ENCODE results near the gene GMPS. TPM values are rescaled to one million over a fixed set of nuclear protein-coding genes. Genes with fewer than 3 reads are reported as not detected.
A peak's percentile ranks its signal among the peaks of the same experiment; 100 is the strongest.
"Not testable (repeated sequence)": the region's sequence is repeated elsewhere in the genome, so short reads cannot be mapped to it uniquely, and the experiment has no call there.

GMPS gene
- polyA plus RNA-seq, 3 donors: 72.3 to 83.2 (median 72.6) TPM

DNA sequence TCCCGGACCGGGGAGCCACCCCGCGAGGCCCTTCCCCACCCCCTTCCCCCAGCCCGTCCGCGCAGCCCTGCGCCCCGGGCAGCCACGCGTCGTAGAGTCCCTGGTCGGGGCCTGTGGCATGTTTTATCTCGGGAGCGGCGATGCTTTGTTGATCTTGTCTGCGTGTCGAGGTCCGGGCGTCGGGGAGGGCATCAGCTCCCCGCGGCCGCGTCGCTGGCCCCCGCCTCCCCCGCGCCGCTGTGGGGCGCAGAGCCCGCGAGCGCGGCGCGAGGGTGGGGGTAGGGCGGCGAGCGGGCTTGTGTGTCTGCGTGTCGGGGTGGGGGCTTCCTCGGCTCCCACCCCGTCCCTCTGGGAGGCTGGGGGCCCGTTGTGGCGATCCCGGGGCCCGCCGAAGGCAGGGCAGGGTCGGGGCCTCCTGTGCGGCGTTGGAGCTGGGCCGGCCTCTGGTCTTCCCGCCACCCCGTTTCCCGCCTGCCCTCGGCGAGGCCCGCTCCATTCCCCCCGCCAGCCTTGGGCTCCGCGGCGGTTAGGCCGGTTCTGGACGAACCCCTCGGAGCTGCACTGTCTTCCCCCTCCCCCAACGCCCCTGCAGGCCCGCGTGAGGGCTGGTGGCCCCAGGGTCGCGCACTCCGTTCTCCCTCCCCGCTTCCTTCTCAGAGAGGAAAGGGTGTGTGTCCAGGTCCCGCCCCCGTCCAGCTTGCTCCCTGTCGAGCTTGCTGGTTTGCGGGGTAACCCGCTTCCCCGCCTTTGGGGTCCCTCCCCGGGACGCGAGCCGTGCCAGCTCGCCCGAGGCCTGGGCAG, 695 bp downstream of the GMPS start:
- peak in 1 of 3 donors; percentile 12 for DNase-seq (ENCODE audit: low read depth in 3 of 3, low spot score in 2 of 3)

DNA sequence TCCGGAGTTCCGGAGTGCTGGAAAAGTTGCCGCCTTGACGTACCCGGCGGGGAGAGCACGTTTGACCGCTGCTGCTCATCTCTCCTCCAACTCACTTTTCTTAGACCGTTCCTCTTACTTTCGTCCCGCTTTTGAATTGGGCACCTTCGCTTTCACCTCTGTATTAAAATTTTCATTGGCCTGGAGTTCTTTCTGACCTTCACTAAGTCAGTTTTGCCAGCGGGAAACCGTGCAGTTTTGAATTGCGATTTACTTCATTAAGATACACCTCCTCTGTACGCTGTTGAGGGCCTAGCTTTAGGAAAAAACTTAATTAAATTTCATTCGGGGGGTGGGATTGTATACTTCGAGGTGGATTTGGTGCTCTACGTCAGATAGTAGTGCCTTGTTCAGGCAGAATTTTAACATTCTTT, 1.3 kb downstream of the GMPS start:
- DNase-seq (ENCODE audit: low read depth in 3 of 3, low spot score in 2 of 3): peak in 1 of 3 donors; percentile 32

DNA sequence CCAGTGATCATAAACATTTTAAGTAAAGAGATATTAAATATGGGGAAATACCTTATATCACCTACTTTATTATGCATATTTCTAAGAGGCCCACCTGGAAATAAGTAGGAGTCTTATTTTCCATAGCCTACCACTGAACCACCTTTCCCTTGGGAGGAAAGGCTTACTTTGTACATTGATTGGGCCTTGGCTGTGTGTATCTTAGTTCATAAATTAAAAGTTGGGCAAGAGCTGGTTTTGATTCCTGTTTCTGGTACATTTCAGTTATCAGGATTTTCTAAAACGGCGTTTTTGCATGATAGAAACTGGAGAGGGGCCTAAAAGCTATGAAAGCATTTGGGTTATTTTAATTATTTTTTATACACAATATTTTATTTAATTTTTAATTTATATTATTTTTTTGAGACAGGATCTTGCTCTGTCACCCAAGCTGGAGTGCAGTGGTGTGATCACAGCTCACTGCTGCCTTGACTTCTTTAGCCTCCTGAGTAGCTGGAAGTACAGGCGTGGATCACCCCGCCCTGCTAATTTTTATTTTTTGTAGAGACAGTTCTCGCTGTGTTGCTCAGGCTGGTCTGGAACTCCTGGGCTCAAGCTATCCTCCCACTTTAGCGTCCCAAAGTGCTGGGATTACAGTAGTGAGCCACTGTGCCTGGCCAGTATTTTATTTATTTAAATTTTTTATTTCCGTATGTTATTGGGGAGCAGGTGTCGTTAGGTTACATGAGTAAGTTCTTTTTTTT, 2.6 kb downstream of the GMPS start:
- no peak for DNase-seq (ENCODE audit: low read depth in 3 of 3, low spot score in 2 of 3)

DNA sequence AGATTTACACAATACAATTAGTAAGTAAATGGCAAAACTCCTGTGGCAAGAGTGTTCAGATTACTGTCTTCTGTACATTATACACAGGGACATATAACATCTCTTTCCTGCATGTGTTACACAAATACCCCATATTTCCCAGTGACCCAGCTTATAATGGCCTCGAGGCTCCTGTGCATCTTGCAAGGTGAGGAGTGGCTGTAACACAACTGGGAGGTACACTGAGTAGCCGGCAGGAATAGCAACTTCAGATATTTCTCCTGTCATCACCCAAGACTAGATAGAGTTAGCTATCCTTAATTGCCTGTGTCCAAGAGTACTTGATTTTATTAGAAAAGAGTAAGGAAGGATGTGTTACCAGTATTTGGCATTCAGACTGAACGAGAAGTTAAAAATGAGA, 5.6 kb downstream of the GMPS start:
- DNase-seq (ENCODE audit: low read depth in 3 of 3, low spot score in 2 of 3): no peak

DNA sequence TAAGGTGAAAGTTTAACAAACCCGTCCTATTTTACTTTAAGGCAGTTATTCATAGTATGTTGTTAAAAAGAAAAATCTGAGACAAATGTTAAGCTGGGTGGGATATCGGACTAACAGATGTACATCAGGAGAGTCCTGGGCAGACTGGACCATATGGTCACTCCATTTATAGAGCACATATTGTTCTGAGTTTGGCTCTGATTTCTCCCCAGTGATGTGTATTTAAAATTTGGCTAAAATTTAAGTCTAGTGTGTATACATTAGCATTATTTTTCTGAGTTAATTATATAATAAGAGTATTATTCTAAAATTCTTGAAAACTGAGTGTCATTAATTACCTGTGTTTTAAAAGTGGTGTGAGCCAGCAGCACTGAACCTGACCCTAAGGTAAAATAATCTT, 6.1 kb downstream of the GMPS start:
- no peak for DNase-seq (ENCODE audit: low read depth in 3 of 3, low spot score in 2 of 3)

DNA sequence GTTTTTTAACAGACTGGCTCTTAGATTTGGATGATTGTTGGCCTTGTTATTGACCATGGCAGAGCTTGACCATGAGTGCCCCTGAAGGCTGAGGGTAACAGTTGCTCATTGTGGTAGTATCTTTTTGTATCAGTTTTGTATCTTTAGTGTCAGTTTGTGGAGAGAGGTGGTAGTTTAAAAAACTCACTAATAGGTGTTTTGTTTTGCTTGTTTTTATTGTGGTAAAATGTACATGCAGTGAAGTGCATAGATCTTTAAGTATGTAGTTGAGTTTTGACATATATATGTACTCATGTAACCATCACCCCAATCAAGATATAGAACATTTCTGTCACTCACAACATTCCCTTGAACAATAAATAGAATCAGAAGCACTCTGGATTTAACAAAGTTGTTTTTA, 9.8 kb downstream of the GMPS start:
- no peak for DNase-seq (ENCODE audit: low read depth in 3 of 3, low spot score in 2 of 3)

DNA sequence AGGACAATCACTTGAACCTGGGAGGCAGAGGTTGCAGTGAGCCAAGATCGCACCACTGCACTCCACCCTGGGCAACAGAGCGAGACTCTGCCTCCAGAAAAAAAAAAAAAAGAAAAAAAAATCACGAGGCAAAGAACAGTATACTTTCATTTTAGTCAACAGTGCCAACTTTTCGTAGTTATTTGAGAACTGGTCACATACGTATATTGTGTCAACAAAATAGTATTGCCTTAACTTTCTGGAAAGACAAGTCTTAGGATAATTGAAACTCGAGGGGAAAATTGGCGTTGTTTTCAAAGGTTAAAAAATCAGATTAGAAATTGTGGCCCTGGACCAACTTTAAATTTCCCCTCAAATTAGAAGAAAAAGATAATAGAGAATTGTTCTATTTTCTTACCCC, 13.8 kb downstream of the GMPS start:
- no peak for DNase-seq (ENCODE audit: low read depth in 3 of 3, low spot score in 2 of 3)

DNA sequence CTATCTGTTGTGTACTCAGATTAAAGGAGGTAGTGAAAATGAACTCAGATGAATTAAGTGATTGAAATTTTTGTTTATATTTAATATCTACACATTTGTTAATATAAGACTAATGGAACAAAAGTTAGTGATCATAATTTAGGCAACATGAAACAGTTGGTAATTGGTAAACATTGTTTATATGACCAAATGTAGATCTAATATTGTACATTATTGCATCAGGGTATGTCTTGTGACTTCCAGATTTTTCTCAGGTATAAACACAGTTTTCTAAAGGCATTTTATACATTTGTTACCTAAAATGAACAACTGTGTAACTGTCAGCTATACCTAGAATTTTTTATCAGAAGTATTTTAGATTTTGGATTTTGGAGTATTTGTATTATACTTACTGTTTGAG, 14.8 kb downstream of the GMPS start:
- DNase-seq (ENCODE audit: low read depth in 3 of 3, low spot score in 2 of 3): no peak

DNA sequence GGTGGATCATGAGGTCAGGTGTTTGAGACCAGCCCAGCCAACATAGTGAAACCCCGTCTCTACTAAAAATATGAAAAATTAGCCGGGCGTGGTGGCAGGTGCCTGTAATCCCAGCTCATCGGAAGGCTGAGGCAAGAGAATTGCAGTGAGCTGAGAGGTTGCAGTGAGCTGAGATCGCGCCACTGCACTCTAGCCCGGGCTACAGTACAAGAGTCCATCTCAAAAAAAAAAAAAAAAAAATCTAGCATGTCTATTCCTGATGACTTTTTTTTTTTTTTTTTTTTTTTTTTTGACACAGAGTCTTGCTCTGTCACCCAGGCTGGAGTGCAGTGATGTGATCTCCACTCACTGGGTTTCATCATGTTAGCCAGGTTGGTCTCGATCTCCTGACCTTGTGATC, 15.9 kb downstream of the GMPS start:
- not testable (repeated sequence) for DNase-seq (ENCODE audit: low read depth in 3 of 3, low spot score in 2 of 3)

DNA sequence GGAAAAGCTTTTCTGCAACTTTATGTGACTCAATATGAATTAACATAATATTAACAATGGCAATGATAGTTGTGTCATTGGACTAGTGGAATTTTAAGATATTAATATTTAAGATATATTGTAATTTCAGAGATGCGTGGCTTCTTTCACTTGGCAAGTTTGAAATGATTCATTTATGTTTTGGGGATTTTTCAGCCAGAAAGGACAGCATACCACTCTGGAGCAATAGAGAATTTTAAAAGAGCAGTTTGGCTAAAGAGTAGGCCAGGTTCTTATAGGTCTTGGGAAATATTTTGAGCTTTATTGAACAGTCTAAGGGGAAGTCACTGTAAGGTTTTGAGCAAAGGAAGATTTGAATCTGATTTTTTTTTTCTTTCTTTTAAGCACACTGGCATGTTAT, 16.5 kb downstream of the GMPS start:
- DNase-seq (ENCODE audit: low read depth in 3 of 3, low spot score in 2 of 3): no peak

DNA sequence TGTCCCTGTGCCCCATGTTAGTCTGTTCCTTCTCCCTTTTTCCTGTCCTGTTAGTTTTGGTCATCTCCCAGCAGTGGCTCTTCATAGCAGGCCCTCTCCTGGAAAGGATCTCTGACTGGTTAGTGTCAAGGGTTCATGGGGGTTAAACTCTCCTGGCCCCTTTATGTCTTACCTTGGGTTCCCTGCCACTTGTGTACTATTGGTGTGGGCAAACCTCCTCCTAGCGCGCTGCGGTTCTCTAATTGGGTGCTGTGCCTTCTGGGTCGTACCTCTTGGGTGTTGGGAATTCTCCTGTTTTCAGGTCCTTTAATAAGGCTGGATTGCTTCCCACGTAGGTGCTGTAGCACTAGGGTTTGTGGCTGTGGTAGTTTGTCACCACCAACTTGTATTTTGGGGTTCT, 18.8 kb downstream of the GMPS start:
- no peak for DNase-seq (ENCODE audit: low read depth in 3 of 3, low spot score in 2 of 3)

DNA sequence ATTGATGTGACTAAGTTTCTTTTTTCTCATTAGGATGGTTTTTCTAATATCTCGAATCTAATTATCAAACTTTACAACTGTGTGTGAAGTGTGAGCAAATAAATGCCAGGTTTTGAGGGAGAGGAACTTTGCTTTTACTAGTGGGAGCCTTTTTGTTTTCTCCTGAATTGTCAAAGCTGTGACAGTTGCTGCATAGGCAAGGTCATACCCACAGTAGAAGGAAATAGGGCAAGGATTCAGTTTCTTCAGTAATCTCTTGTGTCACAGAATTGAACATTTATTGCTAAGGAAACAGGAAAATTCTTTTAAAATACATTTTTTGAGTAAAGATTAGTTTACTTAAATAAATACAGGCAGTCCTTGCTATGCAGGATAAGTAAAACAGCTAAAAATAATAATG, 19.5 kb downstream of the GMPS start:
- no peak for DNase-seq (ENCODE audit: low read depth in 3 of 3, low spot score in 2 of 3)

DNA sequence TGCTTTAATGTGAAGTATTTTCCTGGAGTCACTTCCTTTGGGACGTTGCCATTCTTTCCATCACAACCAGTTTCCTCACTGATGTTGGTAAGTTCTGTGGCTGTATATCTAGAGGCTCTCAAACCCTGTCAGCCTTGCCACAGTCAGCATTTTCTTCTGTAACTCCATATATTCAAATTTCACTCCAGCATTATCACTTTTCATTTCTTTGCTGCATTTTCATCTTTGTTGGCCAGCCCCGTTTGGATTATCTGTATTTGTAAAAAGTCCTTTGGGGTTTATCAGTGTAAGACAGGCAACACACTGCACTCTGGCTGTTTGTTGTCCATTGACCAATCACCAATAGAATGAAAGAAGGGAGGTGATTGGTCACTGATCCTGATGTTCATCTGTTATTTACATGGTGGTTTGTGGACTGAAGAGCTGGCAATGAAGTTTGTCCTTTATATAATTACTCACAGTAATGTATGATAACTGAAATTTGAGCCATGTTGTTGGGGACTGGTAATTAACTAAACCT, 20.3 kb downstream of the GMPS start:
- no peak for DNase-seq (ENCODE audit: low read depth in 3 of 3, low spot score in 2 of 3)

DNA sequence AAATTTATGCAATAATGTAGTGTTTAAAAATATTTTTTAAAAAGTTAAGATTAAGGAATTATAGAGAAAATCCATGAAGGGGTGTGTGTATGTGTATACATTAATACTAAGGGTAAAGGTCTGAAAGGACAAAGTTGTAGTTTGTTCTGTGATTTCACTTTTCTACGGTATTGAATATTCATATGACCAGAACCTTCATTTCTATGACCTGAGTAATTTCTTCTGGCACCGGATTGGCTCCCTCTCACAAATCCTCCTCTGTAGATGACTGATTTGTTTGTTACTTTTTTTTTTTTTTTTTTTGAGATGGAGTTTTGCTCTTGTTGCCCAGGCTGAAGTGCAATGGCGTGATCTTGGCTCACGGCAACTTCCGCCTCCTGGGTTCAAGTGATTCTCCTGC, 20.9 kb downstream of the GMPS start:
- no peak for DNase-seq (ENCODE audit: low read depth in 3 of 3, low spot score in 2 of 3)

DNA sequence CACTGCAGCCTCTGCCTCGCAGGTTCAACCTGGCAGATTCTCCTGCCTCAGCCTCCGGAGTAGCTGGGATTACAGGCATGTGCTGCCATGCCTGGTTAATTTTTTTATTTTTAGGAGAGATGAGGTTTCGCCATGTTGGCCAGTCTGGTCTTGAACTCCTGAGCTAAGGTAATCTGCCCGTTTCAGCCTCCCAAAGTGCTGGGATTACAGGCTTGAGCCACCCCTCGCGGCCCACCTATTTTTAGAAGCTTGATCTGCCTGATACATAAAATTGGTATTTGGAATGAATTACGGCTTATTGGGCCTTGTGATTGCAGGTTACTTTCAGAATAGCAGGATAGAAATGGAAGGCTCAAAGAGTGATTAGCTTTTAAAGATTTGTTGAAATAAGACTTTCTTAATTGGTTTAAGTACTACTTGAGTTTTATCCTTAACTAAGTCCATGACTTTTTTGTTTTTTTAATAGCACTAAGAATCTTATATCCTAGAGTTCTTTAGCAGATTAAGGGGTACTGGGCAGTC, 25.0 kb downstream of the GMPS start:
- DNase-seq (ENCODE audit: low read depth in 3 of 3, low spot score in 2 of 3): no peak

DNA sequence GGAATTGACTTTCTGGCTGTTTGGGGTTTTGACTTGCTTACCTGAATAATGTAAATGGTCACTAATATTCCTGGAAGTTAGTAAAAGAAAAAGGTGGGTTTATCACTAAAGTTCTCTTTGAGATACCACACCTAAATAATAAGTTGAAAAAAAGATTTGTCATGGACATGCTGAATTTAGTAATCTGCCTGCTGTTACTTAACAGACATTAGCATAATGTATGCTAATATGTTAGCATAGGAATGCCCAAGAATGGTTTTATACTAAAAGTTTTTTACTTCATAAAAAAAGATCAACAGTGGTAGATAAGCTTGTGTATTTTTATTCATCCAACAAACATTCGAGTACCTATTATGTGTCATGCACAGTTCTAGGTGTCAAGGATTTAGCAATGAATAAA, 36.5 kb downstream of the GMPS start:
- DNase-seq (ENCODE audit: low read depth in 3 of 3, low spot score in 2 of 3): no peak

DNA sequence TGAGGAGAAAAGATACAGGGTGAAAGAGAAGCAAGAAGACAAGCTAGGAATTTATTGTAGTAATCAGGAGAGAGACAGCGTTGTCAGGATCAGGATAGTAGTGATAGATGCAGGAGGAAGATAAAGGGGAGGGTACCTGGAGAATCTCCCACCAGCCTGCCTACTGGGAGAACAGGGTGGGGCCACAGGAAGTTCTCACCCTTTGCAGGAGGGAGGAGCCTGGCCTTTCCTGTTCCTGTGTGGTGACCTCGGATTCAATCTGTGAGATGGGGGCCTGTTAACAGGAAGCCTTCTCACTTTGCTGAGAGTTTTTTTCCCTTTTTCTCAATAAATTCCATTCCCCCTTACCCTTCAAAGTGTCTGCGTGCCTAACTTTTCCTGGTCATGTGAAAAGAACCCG, 37.6 kb downstream of the GMPS start:
- DNase-seq (ENCODE audit: low read depth in 3 of 3, low spot score in 2 of 3): no peak

DNA sequence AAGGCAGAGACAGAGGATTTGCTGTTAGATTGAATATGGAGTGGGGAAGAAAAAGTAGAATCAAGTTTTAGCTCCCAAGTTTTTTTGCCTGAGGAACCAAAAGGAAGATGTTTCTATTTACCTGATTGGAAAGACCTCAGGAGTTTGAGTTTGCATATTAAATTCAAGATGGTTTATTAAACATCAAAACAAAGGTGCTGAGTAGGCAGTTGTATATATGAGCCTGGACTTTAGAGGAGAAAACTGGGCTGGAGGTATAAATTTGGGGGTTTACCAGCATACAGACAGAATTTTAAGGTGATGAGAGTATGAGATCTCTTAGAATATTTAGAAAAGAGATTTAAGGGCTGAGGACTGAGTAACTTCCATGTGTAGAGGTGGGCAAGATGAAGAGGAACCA, 38.2 kb downstream of the GMPS start:
- no peak for DNase-seq (ENCODE audit: low read depth in 3 of 3, low spot score in 2 of 3)

DNA sequence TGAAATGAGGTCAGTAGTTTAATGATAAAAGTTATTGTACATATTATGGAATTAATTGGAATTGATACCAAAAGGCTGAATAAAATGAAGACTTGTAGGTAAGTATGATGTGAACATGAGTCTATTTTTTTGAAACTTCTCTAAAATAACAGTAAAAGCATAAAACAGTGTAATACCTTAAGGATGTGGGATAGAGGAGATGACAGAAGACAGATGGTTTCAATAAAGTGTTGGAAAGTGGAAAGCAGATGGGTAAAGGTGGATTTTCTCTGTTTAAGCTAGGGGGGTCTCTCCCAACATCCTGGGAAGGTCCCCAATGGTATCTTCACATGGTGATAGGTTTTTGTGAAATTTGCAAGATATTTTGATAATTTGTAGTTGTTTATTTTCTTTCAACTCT, 41.6 kb downstream of the GMPS start:
- DNase-seq (ENCODE audit: low read depth in 3 of 3, low spot score in 2 of 3): no peak

DNA sequence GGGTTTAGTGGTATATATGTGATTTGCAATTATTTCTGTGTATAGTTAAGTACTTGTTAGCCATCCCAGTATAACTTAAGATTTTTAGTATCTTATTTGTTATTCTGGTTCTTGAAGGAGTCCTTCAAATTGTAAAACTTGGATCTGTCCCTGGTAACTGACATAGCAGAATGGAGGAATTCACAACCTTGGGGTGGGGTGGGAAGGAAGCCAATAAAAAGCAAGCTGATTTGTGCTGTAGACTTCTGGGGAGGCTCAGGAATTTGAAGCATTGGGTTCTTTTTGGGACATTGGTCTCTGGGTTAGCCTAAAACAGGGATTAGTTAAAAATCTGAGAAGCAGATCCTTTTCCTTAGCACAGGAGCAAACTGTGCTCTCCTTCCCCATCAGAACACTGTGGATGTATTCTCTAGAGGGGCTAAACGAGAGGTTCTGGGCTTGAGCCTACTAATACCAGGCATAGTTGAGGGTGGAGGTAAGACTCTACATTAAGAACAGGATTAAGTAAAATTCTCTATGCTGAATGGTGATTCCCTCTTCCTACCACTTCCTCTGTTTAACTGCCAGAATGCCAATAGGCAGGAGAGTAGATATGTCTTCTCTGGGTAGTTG, 42.2 kb downstream of the GMPS start:
- DNase-seq (ENCODE audit: low read depth in 3 of 3, low spot score in 2 of 3): no peak

DNA sequence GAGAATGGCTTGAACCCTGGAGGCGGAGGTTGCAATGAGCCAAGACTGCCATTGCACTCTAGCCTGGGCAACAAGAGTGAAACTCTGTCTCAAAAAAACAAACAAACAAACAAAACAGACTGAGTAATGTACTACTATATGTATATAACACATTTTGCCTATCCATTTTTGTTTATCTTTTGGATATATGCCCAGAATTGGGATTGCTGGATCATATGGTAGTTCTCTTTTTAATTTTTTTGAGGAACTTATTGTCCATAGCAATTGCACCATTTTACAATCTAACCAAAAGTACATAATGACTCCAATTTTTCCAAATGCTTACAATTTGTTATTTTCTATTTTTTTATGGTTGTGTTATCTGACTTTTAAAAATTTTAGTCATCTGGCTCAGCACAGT, 47.3 kb downstream of the GMPS start:
- no peak for DNase-seq (ENCODE audit: low read depth in 3 of 3, low spot score in 2 of 3)

Measured in right renal cortex interstitium (tissue), 3 donors.